ENCODE results near the gene LDB2. TPM values are rescaled to one million over a fixed set of nuclear protein-coding genes. Genes with fewer than 3 reads are reported as not detected.
A peak's percentile ranks its signal among the peaks of the same experiment; 100 is the strongest.

Gene LDB2
- total RNA-seq, 1 experiment from 2014 or later: not detected

DNA sequence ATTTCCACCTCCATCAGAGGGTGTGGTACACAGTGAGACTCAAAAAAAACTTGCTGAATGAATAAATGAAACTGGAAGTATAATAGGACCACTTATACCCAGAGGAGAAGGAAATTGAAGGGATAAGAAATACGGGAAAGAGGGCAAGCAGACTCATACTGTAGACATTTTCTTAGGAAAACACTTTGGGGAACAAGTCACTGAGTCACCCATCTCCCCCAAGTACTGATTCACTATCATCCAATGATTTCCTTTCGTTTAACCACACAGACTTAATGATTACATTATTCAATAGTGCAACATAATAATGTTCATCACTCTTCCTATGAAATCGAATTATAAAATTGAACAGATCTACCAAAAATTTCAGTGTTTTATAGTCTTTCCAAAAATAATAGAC is 97.1 kb downstream of the LDB2 start:
- Mint-ChIP-seq H3K4me3 (ENCODE audit: low read depth, unreplicated experiment) (no peak overlapping the region), H3K36me3 (ENCODE audit: insufficient read depth, unreplicated experiment) (no peaks in the 10 kb centered on the region), H3K4me1 (ENCODE audit: low read depth, unreplicated experiment) (no peaks in the 10 kb centered on the region), H3K27ac (ENCODE audit: unreplicated experiment) (no peak overlapping the region), H3K27me3 (ENCODE audit: unreplicated experiment) (no peaks in the 10 kb centered on the region), H3K9me3 (ENCODE audit: low read depth, unreplicated experiment) (no peaks in the 10 kb centered on the region)
- DNase-seq: no peak
- CTCF ChIA-PET: no interaction called here
- no TSS peak for BruUV-seq (replicated peaks)
- no peak for TF ChIP-seq CTCF (IDR thresholded peaks at IDR 0.05; ENCODE audit: unreplicated experiment)
- intact Hi-C loops (cut with micrococcal nuclease; ENCODE audit: unreplicated experiment): no loop called here

DNA sequence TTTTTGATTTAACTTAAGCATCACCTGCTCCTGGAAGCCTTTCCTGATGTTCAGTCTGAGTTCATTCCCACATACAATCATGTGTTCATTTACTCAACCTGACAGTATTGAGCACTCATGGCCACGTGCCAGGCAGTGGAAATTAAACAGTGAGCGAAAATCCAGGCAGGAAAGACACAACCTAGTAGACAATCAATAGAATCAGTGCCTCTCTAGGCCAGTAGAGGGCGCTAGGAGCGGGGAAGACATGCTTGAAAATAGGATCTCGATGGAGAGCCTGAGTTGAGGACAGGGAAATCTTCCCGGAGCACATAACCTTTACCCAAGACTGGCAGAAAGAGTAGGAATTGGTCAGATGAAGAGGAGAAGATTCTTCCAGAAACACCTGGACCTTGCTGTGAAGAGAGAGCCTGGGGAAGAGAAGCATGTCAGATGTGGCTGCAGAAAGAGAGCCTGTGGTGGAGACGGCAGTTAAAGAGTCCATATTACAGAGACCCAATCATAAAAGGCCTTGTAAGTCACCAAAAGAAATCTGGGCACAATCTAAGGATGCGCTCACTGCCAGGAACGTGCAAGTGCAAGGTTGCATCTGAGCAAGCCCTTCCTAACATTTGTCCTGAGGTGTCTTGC is 103.5 kb downstream of the LDB2 start:
- H3K9me3 Mint-ChIP-seq (ENCODE audit: low read depth, unreplicated experiment): no peaks in the 10 kb centered on the region
- no peak overlapping the region for H3K27ac Mint-ChIP-seq (ENCODE audit: unreplicated experiment)
- H3K27me3 Mint-ChIP-seq (ENCODE audit: unreplicated experiment): no peaks in the 10 kb centered on the region
- peak; percentile 21 for TF ChIP-seq CTCF (IDR thresholded peaks at IDR 0.05; ENCODE audit: unreplicated experiment)
- no peaks in the 10 kb centered on the region for H3K4me1 Mint-ChIP-seq (ENCODE audit: low read depth, unreplicated experiment)
- no peaks in the 10 kb centered on the region for H3K36me3 Mint-ChIP-seq (ENCODE audit: insufficient read depth, unreplicated experiment)
- peak; percentile 12 for DNase-seq
- intact Hi-C loops (cut with micrococcal nuclease; ENCODE audit: unreplicated experiment): no loop called here
- CTCF ChIA-PET: interaction anchor here (0.6 kb wide), 1 partner anchor 254 kb away, joined by 3 read pairs; no protein-coding TSS in a partner anchor
- BruUV-seq (replicated peaks): no TSS peak
- no peak overlapping the region for H3K4me3 Mint-ChIP-seq (ENCODE audit: low read depth, unreplicated experiment)

DNA sequence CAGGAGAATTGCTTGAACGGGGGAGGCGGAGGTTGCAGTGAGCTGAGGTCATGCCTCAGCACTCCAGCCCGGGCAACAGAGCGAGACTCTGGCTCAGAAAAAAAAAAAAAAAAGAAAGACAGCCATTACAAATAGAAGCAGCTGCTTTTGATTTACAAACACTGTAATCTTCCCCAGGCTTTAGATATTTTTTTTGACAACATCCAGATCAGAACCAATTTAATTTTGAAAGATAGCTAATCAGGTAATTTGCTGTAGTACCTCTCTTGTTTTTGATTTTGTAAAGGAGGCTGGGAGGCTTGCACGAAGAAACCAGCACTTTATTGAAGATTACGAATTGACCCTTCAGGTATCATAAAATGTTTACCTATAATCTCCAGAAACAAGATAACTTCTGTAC is 107.0 kb downstream of the LDB2 start:
- DNase-seq: no peak
- Mint-ChIP-seq H3K4me1 (ENCODE audit: low read depth, unreplicated experiment) (no peaks in the 10 kb centered on the region), H3K9me3 (ENCODE audit: low read depth, unreplicated experiment) (no peaks in the 10 kb centered on the region), H3K4me3 (ENCODE audit: low read depth, unreplicated experiment) (no peak overlapping the region), H3K27ac (ENCODE audit: unreplicated experiment) (no peak overlapping the region), H3K27me3 (ENCODE audit: unreplicated experiment) (no peaks in the 10 kb centered on the region), H3K36me3 (ENCODE audit: insufficient read depth, unreplicated experiment) (no peaks in the 10 kb centered on the region)
- CTCF ChIA-PET: no interaction called here
- no TSS peak for BruUV-seq (replicated peaks)
- TF ChIP-seq CTCF (IDR thresholded peaks at IDR 0.05; ENCODE audit: unreplicated experiment): no peak
- intact Hi-C loops (cut with micrococcal nuclease; ENCODE audit: unreplicated experiment): no loop called here

DNA sequence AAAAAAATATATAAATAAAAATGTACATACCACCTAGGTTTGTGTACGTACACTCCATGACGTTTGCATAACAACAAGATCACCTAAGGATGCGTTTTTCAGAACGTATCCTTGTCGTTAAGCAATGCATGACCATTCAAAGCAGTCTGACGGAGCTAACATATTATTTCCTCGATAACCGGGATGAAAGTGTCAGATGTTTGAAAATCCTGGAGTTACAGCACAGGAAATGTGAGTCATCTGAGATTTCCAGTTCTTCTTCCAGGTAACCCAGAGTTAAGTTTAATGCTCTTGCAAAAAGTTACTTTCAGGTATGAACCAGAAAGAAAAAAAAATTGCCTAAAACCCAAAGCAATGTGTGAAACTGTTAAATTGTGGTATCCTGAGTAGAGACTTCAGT is 107.9 kb downstream of the LDB2 start:
- no peaks in the 10 kb centered on the region for H3K36me3 Mint-ChIP-seq (ENCODE audit: insufficient read depth, unreplicated experiment)
- DNase-seq: no peak
- H3K4me1 Mint-ChIP-seq (ENCODE audit: low read depth, unreplicated experiment): no peaks in the 10 kb centered on the region
- H3K27ac Mint-ChIP-seq (ENCODE audit: unreplicated experiment): no peak overlapping the region
- no peak for TF ChIP-seq CTCF (IDR thresholded peaks at IDR 0.05; ENCODE audit: unreplicated experiment)
- CTCF ChIA-PET: no interaction called here
- intact Hi-C loops (cut with micrococcal nuclease; ENCODE audit: unreplicated experiment): no loop called here
- no peaks in the 10 kb centered on the region for H3K27me3 Mint-ChIP-seq (ENCODE audit: unreplicated experiment)
- H3K4me3 Mint-ChIP-seq (ENCODE audit: low read depth, unreplicated experiment): no peak overlapping the region
- no TSS peak for BruUV-seq (replicated peaks)
- H3K9me3 Mint-ChIP-seq (ENCODE audit: low read depth, unreplicated experiment): no peaks in the 10 kb centered on the region

Measured in Calu3 (cell line).